ENCODE measurements around the gene ADAMTS18.

The ADAMTS18 gene

DNA sequence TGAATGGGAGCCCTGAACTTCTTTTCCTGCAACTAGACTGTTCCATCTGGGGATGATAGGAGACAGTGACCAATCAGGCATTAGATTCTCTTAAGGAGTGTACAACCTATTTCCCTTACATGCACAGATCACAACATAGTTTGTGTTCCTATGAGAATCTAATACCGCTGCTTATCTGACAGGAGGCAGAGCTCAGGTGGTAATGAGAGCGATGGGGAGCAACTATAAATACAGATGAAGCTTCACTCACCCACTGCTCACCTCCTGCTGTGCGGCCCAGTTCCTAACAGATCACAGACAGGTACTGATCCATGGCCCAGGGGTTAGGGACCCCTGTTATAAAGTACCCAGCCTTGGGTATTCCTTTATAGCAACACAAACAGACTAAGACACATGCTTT is 17.4 kb upstream of the ADAMTS18 start:
- H3K4me1 Mint-ChIP-seq = peaks cover 14% of the 10 kb centered on the region
- no peak overlapping the region for H3K4me3 Mint-ChIP-seq
- no peaks in the 10 kb centered on the region for H3K36me3 Mint-ChIP-seq (ENCODE audit: low read depth)
- H3K27ac Mint-ChIP-seq = no peak overlapping the region
- H3K27me3 Mint-ChIP-seq (ENCODE audit: low read depth) = peaks cover 19% of the 10 kb centered on the region
- no peaks in the 10 kb centered on the region for H3K9me3 Mint-ChIP-seq
- TF ChIP-seq, protein P1, sequence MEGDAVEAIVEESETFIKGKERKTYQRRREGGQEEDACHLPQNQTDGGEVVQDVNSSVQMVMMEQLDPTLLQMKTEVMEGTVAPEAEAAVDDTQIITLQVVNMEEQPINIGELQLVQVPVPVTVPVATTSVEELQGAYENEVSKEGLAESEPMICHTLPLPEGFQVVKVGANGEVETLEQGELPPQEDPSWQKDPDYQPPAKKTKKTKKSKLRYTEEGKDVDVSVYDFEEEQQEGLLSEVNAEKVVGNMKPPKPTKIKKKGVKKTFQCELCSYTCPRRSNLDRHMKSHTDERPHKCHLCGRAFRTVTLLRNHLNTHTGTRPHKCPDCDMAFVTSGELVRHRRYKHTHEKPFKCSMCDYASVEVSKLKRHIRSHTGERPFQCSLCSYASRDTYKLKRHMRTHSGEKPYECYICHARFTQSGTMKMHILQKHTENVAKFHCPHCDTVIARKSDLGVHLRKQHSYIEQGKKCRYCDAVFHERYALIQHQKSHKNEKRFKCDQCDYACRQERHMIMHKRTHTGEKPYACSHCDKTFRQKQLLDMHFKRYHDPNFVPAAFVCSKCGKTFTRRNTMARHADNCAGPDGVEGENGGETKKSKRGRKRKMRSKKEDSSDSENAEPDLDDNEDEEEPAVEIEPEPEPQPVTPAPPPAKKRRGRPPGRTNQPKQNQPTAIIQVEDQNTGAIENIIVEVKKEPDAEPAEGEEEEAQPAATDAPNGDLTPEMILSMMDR (IDR thresholded peaks at IDR 0.05; ENCODE audit: unreplicated experiment in 3 of 3) = no peak

DNA sequence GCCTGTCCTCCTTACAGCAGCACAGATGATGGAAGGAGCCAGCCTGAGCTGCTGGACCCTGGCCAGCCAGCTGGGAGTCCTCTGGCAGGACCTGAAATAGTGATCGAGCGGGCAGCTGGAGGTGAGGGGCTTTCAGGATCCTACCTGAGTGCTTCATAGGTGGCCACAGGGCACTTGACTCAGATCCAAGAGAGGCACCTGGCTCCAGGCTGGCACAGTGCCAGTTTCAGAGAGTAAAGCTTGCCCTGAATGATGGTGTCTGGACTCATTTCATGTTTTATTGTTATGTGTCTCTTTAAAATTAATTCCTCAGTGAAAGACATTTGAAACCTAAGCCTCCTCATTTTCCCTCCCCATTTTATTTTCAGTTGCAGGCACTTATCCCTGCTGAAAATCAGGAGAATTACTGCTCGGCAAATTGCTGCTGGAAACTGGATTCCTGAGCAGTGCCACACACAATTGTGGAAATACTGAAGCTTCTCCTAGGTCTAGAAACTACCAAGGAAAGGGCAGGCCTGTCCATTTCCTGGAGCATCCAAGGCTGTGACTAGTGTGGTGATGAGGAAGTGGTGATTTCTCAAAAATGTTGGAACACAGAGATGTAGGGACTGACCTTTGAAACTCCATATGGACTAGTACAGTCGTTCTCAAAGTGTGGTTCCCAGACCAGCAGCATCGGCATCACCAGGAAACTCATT is 16.1 kb upstream of the ADAMTS18 start:
- H3K4me3 Mint-ChIP-seq = no peak overlapping the region
- H3K27ac Mint-ChIP-seq = no peak overlapping the region
- no peaks in the 10 kb centered on the region for H3K9me3 Mint-ChIP-seq
- TF ChIP-seq, protein P1 (IDR thresholded peaks at IDR 0.05; ENCODE audit: unreplicated experiment in 3 of 3) = no peak
- H3K27me3 Mint-ChIP-seq (ENCODE audit: low read depth) = peaks cover 21% of the 10 kb centered on the region
- H3K4me1 Mint-ChIP-seq = peaks cover 14% of the 10 kb centered on the region
- no peaks in the 10 kb centered on the region for H3K36me3 Mint-ChIP-seq (ENCODE audit: low read depth)

DNA sequence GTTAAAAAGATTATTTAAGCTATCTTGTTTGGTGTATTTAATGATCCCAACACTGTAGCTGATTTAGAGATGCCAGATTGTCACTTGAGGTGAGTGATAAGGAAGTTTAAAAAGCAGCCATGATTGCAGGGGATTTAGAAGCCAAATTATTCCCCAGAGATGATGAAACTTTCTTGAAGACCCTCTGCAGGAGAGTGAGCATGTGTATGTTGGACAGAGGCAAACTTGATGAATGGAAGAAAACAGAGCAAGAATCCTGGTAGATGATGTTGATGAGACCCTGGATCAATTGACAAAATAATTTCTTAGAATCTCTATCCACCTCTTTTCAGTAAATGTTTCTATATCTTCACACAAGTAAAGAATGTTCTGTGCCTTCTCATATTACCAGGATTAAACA is 14.4 kb upstream of the ADAMTS18 start:
- H3K27me3 Mint-ChIP-seq (ENCODE audit: low read depth) = peaks cover 29% of the 10 kb centered on the region
- TF ChIP-seq, protein P1 (IDR thresholded peaks at IDR 0.05; ENCODE audit: unreplicated experiment in 3 of 3) = no peak
- H3K4me3 Mint-ChIP-seq = no peak overlapping the region
- H3K27ac Mint-ChIP-seq = no peak overlapping the region
- H3K9me3 Mint-ChIP-seq = no peaks in the 10 kb centered on the region
- no peaks in the 10 kb centered on the region for H3K36me3 Mint-ChIP-seq (ENCODE audit: low read depth)
- peaks cover 14% of the 10 kb centered on the region for H3K4me1 Mint-ChIP-seq

DNA sequence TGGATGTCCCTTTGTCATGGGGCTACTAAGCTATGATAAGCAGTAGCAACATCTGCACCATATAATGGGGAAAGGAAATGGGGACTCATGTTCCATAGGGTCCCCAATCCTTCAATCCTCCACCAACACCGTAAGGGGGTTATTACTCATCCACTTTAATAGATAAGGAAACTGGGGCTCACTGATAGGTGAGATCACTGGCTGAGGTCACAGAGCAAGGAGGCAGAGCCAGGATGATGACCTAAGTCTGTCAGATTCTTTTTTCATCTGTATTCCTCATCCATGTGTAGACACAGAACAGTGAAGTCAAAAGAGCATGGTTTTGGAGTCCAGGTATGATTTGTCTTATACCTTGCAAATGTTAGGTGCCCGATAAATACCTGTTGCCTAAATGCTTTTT is 10.5 kb upstream of the ADAMTS18 start:
- H3K27me3 Mint-ChIP-seq (ENCODE audit: low read depth) = peaks cover 45% of the 10 kb centered on the region
- no peak overlapping the region for H3K4me3 Mint-ChIP-seq
- no peak overlapping the region for H3K27ac Mint-ChIP-seq
- TF ChIP-seq, protein P1 (IDR thresholded peaks at IDR 0.05; ENCODE audit: unreplicated experiment in 3 of 3) = no peak
- H3K9me3 Mint-ChIP-seq = no peaks in the 10 kb centered on the region
- H3K36me3 Mint-ChIP-seq (ENCODE audit: low read depth) = no peaks in the 10 kb centered on the region
- H3K4me1 Mint-ChIP-seq = peaks cover 10% of the 10 kb centered on the region

DNA sequence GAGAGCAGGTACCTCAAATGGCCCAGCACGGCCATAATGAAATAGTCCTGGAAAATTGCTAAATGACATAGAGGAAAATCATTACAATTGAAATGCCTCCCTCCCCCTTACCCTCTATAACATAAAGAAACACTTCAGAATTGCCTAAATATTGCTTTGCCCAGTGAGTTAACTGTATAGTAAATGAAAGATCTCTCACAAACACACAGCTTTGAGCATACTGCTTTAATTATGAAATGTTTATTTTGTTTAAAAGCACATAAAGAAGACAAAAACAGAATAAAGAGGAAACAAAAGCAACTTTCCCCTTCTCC is 9.3 kb upstream of the ADAMTS18 start:
- H3K4me1 Mint-ChIP-seq = peaks cover 6% of the 10 kb centered on the region
- H3K27me3 Mint-ChIP-seq (ENCODE audit: low read depth) = peaks cover 52% of the 10 kb centered on the region
- no peaks in the 10 kb centered on the region for H3K9me3 Mint-ChIP-seq
- TF ChIP-seq, protein P1 (IDR thresholded peaks at IDR 0.05; ENCODE audit: unreplicated experiment in 3 of 3) = no peak
- no peaks in the 10 kb centered on the region for H3K36me3 Mint-ChIP-seq (ENCODE audit: low read depth)
- no peak overlapping the region for H3K27ac Mint-ChIP-seq
- no peak overlapping the region for H3K4me3 Mint-ChIP-seq
